HL-60 (cell line): Measurements from ENCODE around the gene LACC1.

Experiments used
- DNase-seq, 2 experiments: peaks; one replicate each; pipeline ENCODE4 v3.0.0-alpha.2; 2010 to 2020; ENCODE audit warnings: low read depth in 1 of 2, low spot score in 1 of 2
- H3K27ac ChIP-seq: fragments of 250-450 bp; sonication (Bioruptor Pico); replicated peaks from 2 replicates; pipeline ENCODE4 v1.5.1; 2020; ENCODE audit warnings: mild to moderate bottlenecking, moderate library complexity
- H3K27me3 ChIP-seq: fragments of 250-450 bp; sonication (Bioruptor Pico); 2 replicates; pipeline ENCODE4 v1.5.1; 2021; ENCODE audit warnings: mild to moderate bottlenecking, moderate library complexity; ENCODE audit not compliant: insufficient read depth, poor library complexity, severe bottlenecking
- H3K4me3 ChIP-seq: replicated peaks from 2 replicates; pipeline ENCODE4 v1.5.1; 2011; ENCODE audit warnings: mild to moderate bottlenecking, control low read depth, low read length; ENCODE audit not compliant: insufficient read depth
- CTCF ChIP-seq: IDR thresholded peaks from one replicate; pipeline ENCODE4 v1.5.1; 2011; ENCODE audit warnings: low read length, control low read depth, inconsistent platforms; ENCODE audit not compliant: insufficient read depth
- GABPA ChIP-seq: IDR thresholded peaks from 2 replicates; pipeline ENCODE4 v1.6.1; 2012; ENCODE audit warnings: low read depth
- POLR2AphosphoS5 ChIP-seq: IDR thresholded peaks from 2 replicates; pipeline ENCODE4 v1.6.1; 2012; ENCODE audit warnings: low read depth
- SPI1 ChIP-seq: IDR thresholded peaks from 2 replicates; pipeline ENCODE4 v1.6.1; 2012; ENCODE audit warnings: low read depth, mild to moderate bottlenecking, borderline replicate concordance
- TF ChIP-seq, protein P1 (sequence below): IDR thresholded peaks from 2 replicates; pipeline ENCODE4 v1.6.1; 2012; ENCODE audit warnings: low read depth; ENCODE audit not compliant: insufficient replicate concordance

Gene LACC1

GRCh38 chr13:43883631-43884030 is 3.9 kb downstream of the LACC1 start:
- Histone ChIP-seq H3K4me3 (no peak overlapping the region), H3K27ac (no peak overlapping the region), H3K27me3 (no peaks in the 10 kb centered on the region)
- no peak for DNase-seq
- no peak for TF ChIP-seq POLR2AphosphoS5
- TF ChIP-seq GABPA, result no peak
- no peak for TF ChIP-seq SPI1
- TF ChIP-seq, protein P1, sequence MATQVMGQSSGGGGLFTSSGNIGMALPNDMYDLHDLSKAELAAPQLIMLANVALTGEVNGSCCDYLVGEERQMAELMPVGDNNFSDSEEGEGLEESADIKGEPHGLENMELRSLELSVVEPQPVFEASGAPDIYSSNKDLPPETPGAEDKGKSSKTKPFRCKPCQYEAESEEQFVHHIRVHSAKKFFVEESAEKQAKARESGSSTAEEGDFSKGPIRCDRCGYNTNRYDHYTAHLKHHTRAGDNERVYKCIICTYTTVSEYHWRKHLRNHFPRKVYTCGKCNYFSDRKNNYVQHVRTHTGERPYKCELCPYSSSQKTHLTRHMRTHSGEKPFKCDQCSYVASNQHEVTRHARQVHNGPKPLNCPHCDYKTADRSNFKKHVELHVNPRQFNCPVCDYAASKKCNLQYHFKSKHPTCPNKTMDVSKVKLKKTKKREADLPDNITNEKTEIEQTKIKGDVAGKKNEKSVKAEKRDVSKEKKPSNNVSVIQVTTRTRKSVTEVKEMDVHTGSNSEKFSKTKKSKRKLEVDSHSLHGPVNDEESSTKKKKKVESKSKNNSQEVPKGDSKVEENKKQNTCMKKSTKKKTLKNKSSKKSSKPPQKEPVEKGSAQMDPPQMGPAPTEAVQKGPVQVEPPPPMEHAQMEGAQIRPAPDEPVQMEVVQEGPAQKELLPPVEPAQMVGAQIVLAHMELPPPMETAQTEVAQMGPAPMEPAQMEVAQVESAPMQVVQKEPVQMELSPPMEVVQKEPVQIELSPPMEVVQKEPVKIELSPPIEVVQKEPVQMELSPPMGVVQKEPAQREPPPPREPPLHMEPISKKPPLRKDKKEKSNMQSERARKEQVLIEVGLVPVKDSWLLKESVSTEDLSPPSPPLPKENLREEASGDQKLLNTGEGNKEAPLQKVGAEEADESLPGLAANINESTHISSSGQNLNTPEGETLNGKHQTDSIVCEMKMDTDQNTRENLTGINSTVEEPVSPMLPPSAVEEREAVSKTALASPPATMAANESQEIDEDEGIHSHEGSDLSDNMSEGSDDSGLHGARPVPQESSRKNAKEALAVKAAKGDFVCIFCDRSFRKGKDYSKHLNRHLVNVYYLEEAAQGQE, result no peak
- TF ChIP-seq CTCF, result no peak

GRCh38 chr13:43884222-43884621 is 4.5 kb downstream of the LACC1 start:
- TF ChIP-seq POLR2AphosphoS5, result no peak
- no peak for TF ChIP-seq CTCF
- no peak for TF ChIP-seq SPI1
- TF ChIP-seq, protein P1, result no peak
- no peak for TF ChIP-seq GABPA
- DNase-seq, result no peak
- H3K4me3 ChIP-seq, result no peak overlapping the region

DNA sequence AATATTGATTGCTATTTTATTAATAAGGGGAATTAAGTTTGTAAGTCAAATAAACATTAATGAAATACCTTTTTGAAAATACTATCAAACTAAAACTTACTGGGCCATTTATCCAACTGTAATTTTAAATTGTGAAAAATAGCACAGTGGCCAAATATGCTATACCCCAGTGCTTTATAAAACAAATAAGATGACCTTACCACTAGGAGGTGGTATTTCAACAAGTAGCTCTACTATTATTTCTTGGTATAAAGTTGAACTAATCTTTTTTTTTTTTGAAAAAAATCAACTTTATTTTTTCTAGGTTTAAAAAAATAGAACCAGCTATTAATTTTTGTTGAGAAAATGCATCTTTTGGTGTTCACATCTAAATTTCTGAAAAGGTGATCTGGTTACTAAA is 14.7 kb downstream of the LACC1 start:
- TF ChIP-seq SPI1, result no peak
- no peak for TF ChIP-seq GABPA
- TF ChIP-seq, protein P1, result no peak
- no peak for TF ChIP-seq POLR2AphosphoS5
- no peak for TF ChIP-seq CTCF
- no peaks in the 10 kb centered on the region for H3K27me3 ChIP-seq
- H3K4me3 ChIP-seq, result no peak overlapping the region
- DNase-seq, result no peak
- no peak overlapping the region for H3K27ac ChIP-seq

More at GRCh38 chr13:43884222-43884621, 4.5 kb downstream of the LACC1 start:
- no peak overlapping the region for H3K27ac ChIP-seq
- H3K27me3 ChIP-seq, result no peaks in the 10 kb centered on the region
